GM12878 (cell line): Measurements from ENCODE around the gene TADA2A. TPM values are rescaled to one million over a fixed set of nuclear protein-coding genes. Genes with fewer than 3 reads are reported as not detected.

Source experiments
- ATAC-seq: fragments of 200-7000 bp; cut with Tn5 transposase; 3 replicates; pipeline ENCODE4 v1.9.1; 2020; ENCODE audit warnings: mild to moderate bottlenecking, moderate library complexity
- BruUV-seq: library from RNA; stranded (reverse); fragments of 400-500 nt; replicated peaks from 2 replicates; lab custom pipeline; 2021; lab: Mats Ljungman, UMichigan
- CTCF ChIA-PET: fragments of 300-600 bp; sonication (Branson Sonifier 250); formaldehyde crosslinking; extraction: SDS; loops from one replicate; lab custom pipeline; 2021; ENCODE audit warnings: inconsistent platforms; lab: Yijun Ruan, JAX
- POLR2A ChIA-PET: fragments of 350-600 bp; formaldehyde crosslinking; extraction: SDS; loops from one replicate; lab custom pipeline; 2021; ENCODE audit warnings: inconsistent platforms; lab: Charles Lee
- RAD21 ChIA-PET: fragments of 300-600 bp; sonication (Branson Sonifier 250); formaldehyde crosslinking; loops from one replicate; lab custom pipeline; 2023; ENCODE audit warnings: antibody characterized with exemption; ENCODE audit not compliant: unreplicated experiment; lab: Charles Lee
- SMC1A ChIA-PET: fragments of 300-600 bp; sonication (Branson Sonifier 250); formaldehyde crosslinking; loops from one replicate; lab custom pipeline; 2023; ENCODE audit not compliant: unreplicated experiment, uncharacterized antibody; lab: Charles Lee
- DNase-seq: peaks from one replicate; pipeline ENCODE4 v3.0.0-alpha.2; 2011; ENCODE audit warnings: low read depth, low spot score
- FAIRE-seq: peaks from 3 replicates; lab custom pipeline; 2011; peaks lifted over from hg19 to GRCh38; lab: Jason Lieb, UNC
- H2AFZ ChIP-seq: 2 replicates; pipeline ENCODE4 v1.6.0; 2011; ENCODE audit warnings: low read depth, low read length, control low read depth; ENCODE audit not compliant: control insufficient read depth
- H3K27ac ChIP-seq: 2 replicates; pipeline ENCODE4 v1.5.1; 2011; ENCODE audit warnings: control low read depth; ENCODE audit not compliant: control insufficient read depth, insufficient read depth
- H3K27me3 ChIP-seq, 2 experiments: replicated peaks in 1 of 2; 2 replicates each; pipeline versions ENCODE4 v1.6.0 to v1.6.1; 2011; ENCODE audit warnings: low read length in 1 of 2; ENCODE audit not compliant: control insufficient read depth in 2 of 2, insufficient read depth in 2 of 2
- H3K36me3 ChIP-seq, 2 experiments: 2 replicates each; pipeline ENCODE4 v1.5.1; 2011; ENCODE audit warnings: low read length in 1 of 2; ENCODE audit not compliant: control insufficient read depth in 2 of 2, insufficient read depth in 2 of 2
- H3K4me1 ChIP-seq: 2 replicates; pipeline ENCODE4 v1.6.1; 2011; ENCODE audit warnings: mild to moderate bottlenecking, low read length, moderate library complexity, mixed read lengths; ENCODE audit not compliant: control insufficient read depth, insufficient read depth
- H3K4me2 ChIP-seq: 2 replicates; pipeline ENCODE4 v1.6.0; 2011; ENCODE audit warnings: control low read depth; ENCODE audit not compliant: control insufficient read depth, insufficient read depth
- H3K4me3 ChIP-seq: fragments of 200-600 bp; sonication (generic); 2 replicates; pipeline ENCODE4 v1.5.1; 2016
- H3K79me2 ChIP-seq: 2 replicates; pipeline ENCODE4 v1.6.0; 2011; ENCODE audit warnings: low read length; ENCODE audit not compliant: control insufficient read depth, insufficient read depth
- H3K9ac ChIP-seq: 2 replicates; pipeline ENCODE4 v1.8.0; 2011; ENCODE audit warnings: low read length, control low read depth, mixed read lengths; ENCODE audit not compliant: control insufficient read depth, insufficient read depth
- H3K9me3 ChIP-seq: replicated peaks from 3 replicates; pipeline ENCODE4 v1.5.1; 2011; ENCODE audit warnings: mild to moderate bottlenecking, low read length; ENCODE audit not compliant: control insufficient read depth, insufficient read depth
- H4K20me1 ChIP-seq: 2 replicates; pipeline ENCODE4 v1.6.0; 2011; ENCODE audit not compliant: control insufficient read depth, insufficient read depth
- CHD4 ChIP-seq: fragments of 200-600 bp; sonication (generic); IDR thresholded peaks from 2 replicates; pipeline ENCODE4 v1.6.1; 2016; ENCODE audit warnings: mild to moderate bottlenecking
- POLR2A ChIP-seq: IDR thresholded peaks from 2 replicates; pipeline ENCODE4 v1.6.1; 2011; ENCODE audit warnings: low read depth, mild to moderate bottlenecking, low read length
- SKIL ChIP-seq: fragments of 450-650 bp; IDR thresholded peaks from 2 replicates; pipeline ENCODE4 v1.6.1; 2017; ENCODE audit warnings: mild to moderate bottlenecking, low read depth, inconsistent platforms; ENCODE audit not compliant: poor library complexity, severe bottlenecking
- ZNF207 ChIP-seq: fragments of 450-650 bp; IDR thresholded peaks from 2 replicates; pipeline ENCODE4 v1.6.1; 2014; ENCODE audit warnings: antibody characterized with exemption, mild to moderate bottlenecking, borderline replicate concordance
- WGBS: methylation state at CpG from one replicate; pipeline ENCODE4 v1.1.6; 2016; ENCODE audit warnings: low lambda C conversion rate; ENCODE audit not compliant: insufficient replicate concordance, insufficient coverage; ENCODE audit errors: missing lambda C conversion rate; 5-methylcytosine and 5-hydroxymethylcytosine counted together
- in situ Hi-C: fragments of 300-500 bp; cut with MboI; formaldehyde crosslinking; loops from 9 replicates; pipeline ENCODE4 v1.14.3; 2018; ENCODE audit warnings: mixed read lengths
- intact Hi-C: fragments of 100-400 bp; cut with micrococcal nuclease; formaldehyde crosslinking; loops from one replicate; pipeline ENCODE4 v1.14.2; 2022; ENCODE audit not compliant: unreplicated experiment
- polyA plus RNA-seq, 11 experiments: library from polyadenylated mRNA; depleted of rRNA in 4 of 11; unstranded in 6 of 11; stranded (reverse) in 5 of 11; fragments of >200 nt; fragmentation: Nextera tagmentation in 4 of 11; fragmentation: Illumina TruSeq in 1 of 11; extraction: Ambion mirVana in 4 of 11; extraction: Trizol in 1 of 11; gene quantifications; 1 replicate in 1 of 11; 2 replicates in 10 of 11; pipeline versions ENCODE4 v1.2.1 to v1.2.3, GENCODE V29; 2011 to 2016; ENCODE audit warnings: inconsistent platforms in 2 of 11, missing spikeins in 2 of 11, low read depth in 1 of 11
- total RNA-seq, 4 experiments: library from RNA; depleted of rRNA in 3 of 4; stranded (reverse); fragments of >200 nt in 3 of 4; fragmentation: Illumina TruSeq in 1 of 4; extraction: Trizol in 1 of 4; gene quantifications; 2 replicates each; pipeline versions ENCODE4 v1.2.1 to v1.2.3, GENCODE V29; 2013 to 2021
- TF ChIP-seq, protein P1 (sequence below): fragments of 450-650 bp; conservative IDR thresholded peaks from 2 replicates; pipeline ENCODE4 v1.6.1; 2017; ENCODE audit warnings: mild to moderate bottlenecking, moderate library complexity

TADA2A gene
- total and polyA plus RNA-seq, 10 of the 15 experiments (the other 5 are each of a cell fraction or from before 2014, with no cell fraction given): 19.6 to 43.8 (median 34.1) TPM

- H3K9me3 ChIP-seq: no peaks in the 10 kb centered on the region
- SMC1A ChIA-PET: interaction anchor here (0.7 to 1.1 kb wide), 3 partner anchors 27 to 967 kb away, joined by 3 read pairs; no protein-coding TSS in a partner anchor
- H2AFZ ChIP-seq: no peak overlapping the region
- H3K9ac ChIP-seq: no peak overlapping the region
- no peak overlapping the region for H3K27ac ChIP-seq
- POLR2A ChIA-PET: interaction anchor here (0.6 kb wide), 3 partner anchors 14 to 497 kb away, joined by 3 to 6 read pairs (median 3); no protein-coding TSS in a partner anchor
- ATAC-seq (no peak), DNase-seq (no peak)
- in situ Hi-C loops: no loop called here
- intact Hi-C loops: no loop called here
- H3K27me3 ChIP-seq: no peaks in the 10 kb centered on the region
- no peaks in the 10 kb centered on the region for H3K4me1 ChIP-seq
- TF ChIP-seq SKIL (no peak), ZNF207 (no peak), POLR2A (no peak), CHD4 (no peak)
- TF ChIP-seq, protein P1, sequence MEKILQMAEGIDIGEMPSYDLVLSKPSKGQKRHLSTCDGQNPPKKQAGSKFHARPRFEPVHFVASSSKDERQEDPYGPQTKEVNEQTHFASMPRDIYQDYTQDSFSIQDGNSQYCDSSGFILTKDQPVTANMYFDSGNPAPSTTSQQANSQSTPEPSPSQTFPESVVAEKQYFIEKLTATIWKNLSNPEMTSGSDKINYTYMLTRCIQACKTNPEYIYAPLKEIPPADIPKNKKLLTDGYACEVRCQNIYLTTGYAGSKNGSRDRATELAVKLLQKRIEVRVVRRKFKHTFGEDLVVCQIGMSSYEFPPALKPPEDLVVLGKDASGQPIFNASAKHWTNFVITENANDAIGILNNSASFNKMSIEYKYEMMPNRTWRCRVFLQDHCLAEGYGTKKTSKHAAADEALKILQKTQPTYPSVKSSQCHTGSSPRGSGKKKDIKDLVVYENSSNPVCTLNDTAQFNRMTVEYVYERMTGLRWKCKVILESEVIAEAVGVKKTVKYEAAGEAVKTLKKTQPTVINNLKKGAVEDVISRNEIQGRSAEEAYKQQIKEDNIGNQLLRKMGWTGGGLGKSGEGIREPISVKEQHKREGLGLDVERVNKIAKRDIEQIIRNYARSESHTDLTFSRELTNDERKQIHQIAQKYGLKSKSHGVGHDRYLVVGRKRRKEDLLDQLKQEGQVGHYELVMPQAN: no peak
- TF ChIP-seq, all 136 proteins: peak for 0
- no peaks in the 10 kb centered on the region for H4K20me1 ChIP-seq
- RAD21 ChIA-PET: no interaction called here
- no peak overlapping the region for H3K4me2 ChIP-seq
- no TSS peak for BruUV-seq
- H3K36me3 ChIP-seq: peaks cover 1 to 6% of the 10 kb centered on the region in 2 experiments; a peak in 2 of 4 replicates
- no peak for FAIRE-seq
- H3K79me2 ChIP-seq: no peaks in the 10 kb centered on the region
- CTCF ChIA-PET: interaction anchor here (0.6 to 1.2 kb wide), 2 partner anchors 62 to 64 kb away, joined by 3 read pairs; no protein-coding TSS in a partner anchor
- WGBS: 95% methylated on average over 3 of the region's 3 CpGs
- H3K4me3 ChIP-seq: no peak overlapping the region
These were observed 52.1 kb downstream of the TADA2A start for GRCh38 chr17:37458805-37459204.
